Endothelial cell (in vitro differentiated cells): ENCODE measurements around the gene TNFSF4. TPM values are rescaled to one million over a fixed set of nuclear protein-coding genes. Genes with fewer than 3 reads are reported as not detected.

Source experiments
- DNase-seq: peaks from one replicate; pipeline ENCODE4 v3.0.0; 2021; ENCODE audit warnings: low spot score
- H3K27ac Mint-ChIP-seq: one replicate; pipeline ENCODE4 v1.8.0; 2021; ENCODE audit warnings: mixed read lengths, inconsistent platforms; ENCODE audit not compliant: unreplicated experiment
- H3K27me3 Mint-ChIP-seq: one replicate; pipeline ENCODE4 v1.8.0; 2021; ENCODE audit warnings: mild to moderate bottlenecking, moderate library complexity, mixed read lengths, inconsistent platforms; ENCODE audit not compliant: unreplicated experiment
- H3K36me3 Mint-ChIP-seq: one replicate; pipeline ENCODE4 v1.8.0; 2021; ENCODE audit warnings: mild to moderate bottlenecking, low read depth, mixed read lengths, inconsistent platforms; ENCODE audit not compliant: unreplicated experiment
- H3K4me1 Mint-ChIP-seq: one replicate; pipeline ENCODE4 v1.8.0; 2021; ENCODE audit warnings: mild to moderate bottlenecking, mixed read lengths, inconsistent platforms; ENCODE audit not compliant: unreplicated experiment
- H3K4me3 Mint-ChIP-seq: one replicate; pipeline ENCODE4 v1.8.0; 2021; ENCODE audit warnings: mild to moderate bottlenecking, mixed read lengths, inconsistent platforms; ENCODE audit not compliant: unreplicated experiment
- H3K9me3 Mint-ChIP-seq: one replicate; pipeline ENCODE4 v1.8.0; 2021; ENCODE audit warnings: mixed read lengths, inconsistent platforms; ENCODE audit not compliant: unreplicated experiment
- CTCF ChIP-seq: fragments of 200-600 bp; sonication (generic); IDR thresholded peaks from one replicate; pipeline ENCODE4 v1.5.0; 2021; ENCODE audit warnings: antibody characterized with exemption; ENCODE audit not compliant: unreplicated experiment
- total RNA-seq: library from RNA; stranded (reverse); fragmentation: NEBNext Ultra II Directional; extraction: Animal tissue kit (Norgen Biotek cat#: 25700); gene quantifications from one replicate; pipeline ENCODE4 v1.2.1, GENCODE V29; 2021; ENCODE audit not compliant: unreplicated experiment

Gene TNFSF4
- total RNA-seq, 1 donor from 2014 or later, result 0.15 TPM

- DNase-seq, result no peak
- no peaks in the 10 kb centered on the region for H3K36me3 Mint-ChIP-seq
- no peak overlapping the region for H3K4me3 Mint-ChIP-seq
- H3K4me1 Mint-ChIP-seq, result no peaks in the 10 kb centered on the region
- no peaks in the 10 kb centered on the region for H3K9me3 Mint-ChIP-seq
- no peak for TF ChIP-seq CTCF
- H3K27ac Mint-ChIP-seq, result no peak overlapping the region
- H3K27me3 Mint-ChIP-seq, result no peaks in the 10 kb centered on the region
Measured at GRCh38 chr1:173164686-173165085, 42.4 kb downstream of the TNFSF4 start.

- H3K27ac Mint-ChIP-seq, result no peak overlapping the region
Measured at GRCh38 chr1:173164178-173164577, 43.0 kb downstream of the TNFSF4 start.

DNA sequence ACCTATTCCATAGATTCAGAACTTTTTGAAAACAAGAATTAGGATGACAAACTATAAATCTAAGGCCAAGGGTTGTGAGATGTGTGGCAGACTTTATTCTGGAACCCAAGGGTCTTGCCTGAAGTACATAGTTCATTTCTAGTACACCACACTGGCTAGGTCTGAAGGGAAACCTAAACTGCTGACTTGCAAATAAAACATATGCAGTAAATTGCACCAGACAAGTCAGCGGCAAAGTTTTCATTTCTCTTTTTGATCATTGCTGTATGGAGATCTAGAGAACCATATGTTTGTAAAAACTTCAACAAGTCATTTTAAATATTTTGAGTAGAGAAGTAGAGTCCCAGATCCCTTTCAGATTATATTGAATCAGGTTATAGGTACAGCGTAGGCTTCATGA lies 43.9 kb downstream of the TNFSF4 start:
- Mint-ChIP-seq H3K36me3 (no peaks in the 10 kb centered on the region), H3K27ac (no peak overlapping the region), H3K27me3 (no peaks in the 10 kb centered on the region), H3K9me3 (no peaks in the 10 kb centered on the region), H3K4me1 (no peaks in the 10 kb centered on the region), H3K4me3 (no peak overlapping the region)
- TF ChIP-seq CTCF, result no peak
- DNase-seq, result no peak

More at GRCh38 chr1:173164178-173164577, 43.0 kb downstream of the TNFSF4 start:
- no peaks in the 10 kb centered on the region for H3K27me3 Mint-ChIP-seq
- no peaks in the 10 kb centered on the region for H3K4me1 Mint-ChIP-seq
- H3K4me3 Mint-ChIP-seq, result no peak overlapping the region
- no peaks in the 10 kb centered on the region for H3K36me3 Mint-ChIP-seq
- DNase-seq, result no peak
- no peak for TF ChIP-seq CTCF
- H3K9me3 Mint-ChIP-seq, result no peaks in the 10 kb centered on the region

GRCh38 chr1:173162601-173163000 lies 44.5 kb downstream of the TNFSF4 start:
- H3K27me3 Mint-ChIP-seq, result no peaks in the 10 kb centered on the region

More at GRCh38 chr1:173162601-173163000, 44.5 kb downstream of the TNFSF4 start:
- Mint-ChIP-seq H3K36me3 (no peaks in the 10 kb centered on the region), H3K4me1 (no peaks in the 10 kb centered on the region), H3K4me3 (no peak overlapping the region), H3K27ac (no peak overlapping the region), H3K9me3 (no peaks in the 10 kb centered on the region)
- DNase-seq, result no peak
- TF ChIP-seq CTCF, result no peak
